HG02884 (cell line): Measurements from ENCODE around the gene GPR137.
A peak's percentile ranks its signal among the peaks of the same experiment; 100 is the strongest.

ENCODE experiments used
- ATAC-seq: cut with Tn5 transposase; IDR thresholded peaks from one replicate; pipeline ENCODE4 v1.9.1; 2021; ENCODE audit warnings: mild to moderate bottlenecking, moderate library complexity; ENCODE audit not compliant: unreplicated experiment

The GPR137 gene

GRCh38 chr11:64284962-64285884, at the start of gene GPR137:
Gene GPR137 (plus strand): TSS chr11:64285848. CDS start chr11:64286525, 677 bp downstream.
- peak; percentile 49 for ATAC-seq

- ATAC-seq, result no peak
These were observed 48.1 kb upstream of the GPR137 start for GRCh38 chr11:64237484-64237951.

GRCh38 chr11:64238076-64238475, 47.6 kb upstream of the GPR137 start:
- ATAC-seq, result no peak

GRCh38 chr11:64238999-64239398, 46.6 kb upstream of the GPR137 start:
- ATAC-seq, result no peak

DNA sequence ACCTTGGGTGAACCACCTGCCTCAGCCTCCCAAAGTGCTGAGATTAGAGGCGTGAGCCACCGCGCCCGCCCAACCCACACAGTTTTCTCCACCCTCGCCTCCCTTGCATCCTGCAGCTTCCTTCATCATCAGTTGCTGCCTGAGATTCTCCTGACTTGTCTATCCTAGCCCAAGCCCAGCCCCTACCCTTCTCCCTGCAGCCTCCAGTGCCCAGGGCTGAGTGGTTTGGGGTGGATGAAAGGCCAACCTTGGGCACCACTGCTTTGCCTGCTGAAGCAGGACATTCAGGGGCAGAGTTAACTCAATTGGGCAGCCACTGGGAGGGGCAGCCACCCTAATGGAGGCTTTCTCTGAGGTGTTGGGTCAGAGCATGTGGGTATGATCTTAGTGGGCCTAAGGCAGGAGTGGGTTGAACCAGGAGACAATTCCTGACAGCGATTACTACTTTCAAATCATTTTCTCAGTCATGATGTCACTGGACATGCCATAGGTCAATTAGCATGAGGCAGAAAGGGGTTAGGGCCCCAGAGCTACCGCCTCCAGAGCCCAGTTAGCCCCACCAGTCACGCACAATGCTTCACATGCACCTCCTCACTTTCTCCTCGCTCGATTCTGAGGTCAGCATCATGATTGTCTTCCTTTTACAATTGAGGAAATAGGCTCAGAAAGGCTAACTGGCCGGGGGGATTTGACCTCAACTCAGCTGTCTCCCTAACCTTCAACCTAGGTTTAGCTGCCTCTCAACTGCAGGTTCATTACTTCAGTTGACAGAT, 45.8 kb upstream of the GPR137 start:
- peak; percentile 8 for ATAC-seq

GRCh38 chr11:64240435-64241240, 45.0 kb upstream of the GPR137 start, which contains the start of gene FKBP2:
Gene FKBP2 (plus strand): TSS chr11:64241095. CDS start chr11:64242388, 1,293 bp downstream.
- ATAC-seq, result peak; percentile 52

DNA sequence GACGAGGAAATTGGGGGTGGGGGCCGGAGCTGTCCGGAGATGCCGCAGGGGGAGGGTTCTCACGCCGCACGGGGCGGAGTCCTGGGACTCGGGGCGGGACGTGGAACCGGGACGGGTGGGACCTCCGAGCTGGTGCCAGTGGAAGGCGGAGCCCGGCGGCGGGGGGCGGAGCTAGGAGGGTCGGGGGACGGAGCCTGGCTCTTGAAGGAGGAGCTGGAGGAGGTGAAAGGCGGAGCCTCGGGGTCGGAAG, 44.5 kb upstream of the GPR137 start:
- peak; percentile 56 for ATAC-seq

- ATAC-seq, result peak; percentile 48
These were observed 43.9 kb upstream of the GPR137 start for GRCh38 chr11:64241491-64242374.

DNA sequence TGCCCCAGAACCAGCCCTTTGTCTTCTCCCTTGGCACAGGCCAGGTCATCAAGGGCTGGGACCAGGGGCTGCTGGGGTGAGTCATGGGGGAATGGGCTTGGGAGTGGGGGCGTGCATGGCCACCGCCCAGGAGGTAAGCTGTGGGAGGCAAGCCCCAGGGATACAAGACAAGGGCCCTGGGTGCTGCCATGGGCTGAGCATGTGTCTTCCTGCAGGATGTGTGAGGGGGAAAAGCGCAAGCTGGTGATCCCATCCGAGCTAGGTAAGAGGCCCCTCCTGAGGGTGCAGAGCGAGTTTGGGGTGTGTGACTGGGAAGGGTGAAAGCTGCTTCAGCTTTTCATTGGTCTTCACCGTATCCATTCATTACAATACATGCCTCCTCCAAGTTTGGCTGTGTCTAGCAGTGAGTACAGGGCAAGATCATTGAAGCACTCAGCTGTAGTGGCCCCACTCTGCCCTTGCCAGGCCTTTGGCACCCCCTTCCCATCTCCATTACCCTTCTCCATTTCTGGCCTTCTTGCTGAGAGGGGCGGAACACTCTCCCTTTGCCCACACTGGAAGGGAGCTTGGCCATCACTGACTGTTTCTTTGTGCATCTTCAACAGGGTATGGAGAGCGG, 42.3 kb upstream of the GPR137 start:
- no peak for ATAC-seq

- ATAC-seq, result no peak
These were observed 41.5 kb upstream of the GPR137 start for GRCh38 chr11:64244107-64244506.

- ATAC-seq, result no peak
These were observed 40.7 kb upstream of the GPR137 start for GRCh38 chr11:64244966-64245365.

DNA sequence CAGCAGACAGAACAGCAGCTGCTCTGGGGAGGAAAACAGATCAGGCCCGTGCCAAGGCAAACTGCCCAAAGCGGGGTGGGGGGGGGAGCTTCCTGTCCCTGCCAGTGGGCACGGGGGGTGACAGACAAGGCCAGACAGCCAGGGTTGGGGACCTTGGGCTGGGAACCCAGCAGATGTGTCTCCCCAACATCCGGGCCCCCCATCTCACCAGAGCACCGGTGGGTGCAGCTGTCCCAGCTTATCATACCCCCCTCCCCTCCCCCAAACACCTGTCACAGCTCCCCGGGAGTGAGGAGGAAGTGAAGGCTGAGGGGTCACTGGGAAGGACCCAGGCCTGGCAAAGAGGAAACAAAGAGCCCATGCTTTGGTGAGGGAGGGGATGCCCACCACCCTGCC, 40.2 kb upstream of the GPR137 start:
- no peak for ATAC-seq

DNA sequence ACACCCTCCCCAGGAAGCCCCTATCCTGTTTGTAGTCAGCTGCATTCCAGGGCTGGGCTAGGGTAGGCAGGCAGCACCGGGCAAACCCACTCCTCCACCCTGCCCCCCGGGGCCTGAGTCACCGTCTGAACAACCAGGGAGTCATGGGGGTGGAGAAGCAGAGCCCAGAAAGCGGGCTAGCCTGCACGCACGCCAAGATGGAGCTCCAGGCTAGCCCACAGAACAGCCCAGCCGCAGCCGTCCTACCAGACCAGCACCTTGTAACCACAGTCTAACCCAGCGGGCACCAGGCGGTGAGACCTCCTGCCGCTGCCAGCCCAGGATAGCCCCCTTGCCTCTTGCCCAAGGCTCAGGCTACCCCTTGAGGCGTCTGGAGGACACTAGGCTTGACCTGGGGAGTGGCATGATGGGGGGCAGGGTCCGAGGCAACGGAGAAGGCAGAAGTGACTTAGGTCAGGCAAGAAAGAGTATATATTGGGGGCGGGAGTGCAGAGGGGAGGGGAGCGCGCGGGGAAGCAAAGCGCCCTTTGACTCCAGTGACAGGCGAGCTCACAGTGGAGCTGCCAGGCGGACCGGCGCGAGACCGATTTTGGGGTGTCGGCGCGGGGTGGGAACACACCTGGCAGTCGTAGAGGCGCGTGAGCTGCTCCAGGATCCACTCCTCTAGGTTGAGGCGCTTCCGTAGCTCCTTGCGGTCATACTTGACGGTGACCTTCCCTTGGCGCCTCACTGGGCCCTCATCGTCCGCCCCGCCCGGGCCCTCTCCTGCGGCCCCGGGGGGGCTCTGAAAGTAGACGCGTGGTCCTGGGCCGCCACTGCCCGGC, 39.6 kb upstream of the GPR137 start:
- ATAC-seq, result no peak

DNA sequence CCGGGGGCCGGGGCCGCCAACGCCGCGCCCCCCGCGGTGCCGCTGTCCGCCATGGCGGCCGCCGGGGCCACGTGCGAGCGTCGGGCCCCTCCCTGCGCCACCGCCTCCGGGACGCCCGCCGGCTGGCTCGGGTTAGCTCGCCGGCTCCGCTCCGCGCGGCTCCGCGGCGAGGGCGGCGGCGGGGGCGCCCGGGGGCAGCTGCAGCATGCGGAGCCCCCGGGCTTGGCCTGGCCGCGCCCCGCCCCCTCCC, 39.1 kb upstream of the GPR137 start:
- ATAC-seq, result peak; percentile 12

- ATAC-seq, result peak; percentile 45
These were observed 38.5 kb upstream of the GPR137 start, which contains the start of gene PPP1R14B for GRCh38 chr11:64246871-64247728. Gene PPP1R14B (minus strand): TSS chr11:64246943. CDS start chr11:64246673, 270 bp downstream.

DNA sequence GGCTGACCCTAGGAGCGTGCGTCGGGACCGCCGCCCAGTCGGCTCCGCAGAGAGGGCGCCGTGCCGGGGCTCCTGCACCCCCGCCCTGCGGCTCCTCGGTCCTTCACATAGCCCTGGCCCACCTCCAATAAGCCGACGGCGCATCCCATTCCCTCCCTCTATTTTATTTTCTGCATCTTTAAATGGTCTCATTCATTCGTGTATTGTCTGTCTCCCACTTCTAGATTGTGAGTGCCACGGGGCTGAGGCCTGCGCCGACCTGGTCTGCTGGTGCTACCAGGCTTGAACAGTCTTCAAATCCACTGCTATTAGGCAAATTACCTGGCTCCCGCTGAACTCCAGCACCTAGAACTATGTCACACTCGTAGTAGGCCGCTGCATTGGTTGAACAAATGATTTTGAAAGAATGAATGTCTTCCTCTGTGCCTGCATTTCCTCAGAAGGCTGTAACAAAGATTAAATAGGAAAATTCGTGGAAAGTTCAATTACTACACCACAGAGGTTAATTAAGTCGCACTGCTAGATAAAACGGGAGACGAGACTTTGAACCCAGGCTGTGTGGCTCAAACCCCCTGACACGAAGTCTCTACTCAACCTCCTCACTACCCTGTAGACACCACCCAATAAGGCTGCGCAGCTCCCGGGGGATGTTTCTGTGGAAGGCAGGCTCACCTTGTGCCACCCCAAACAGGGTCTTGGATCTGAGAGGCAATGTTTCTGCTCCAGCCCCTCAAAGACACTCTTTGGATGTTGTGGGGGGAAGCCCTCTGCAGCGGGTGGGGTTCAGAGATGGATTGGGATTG, 37.7 kb upstream of the GPR137 start:
- ATAC-seq, result no peak

- ATAC-seq, result no peak
These were observed 37.1 kb upstream of the GPR137 start for GRCh38 chr11:64248578-64248977.
